ENCODE data around the gene ADGRD2. TPM values are rescaled to one million over a fixed set of nuclear protein-coding genes. Genes with fewer than 3 reads are reported as not detected.

The ADGRD2 gene
- total RNA-seq, 3 donors from 2014 or later (not counting 1 experiment from before 2014, with no cell fraction given), result not detected

DNA sequence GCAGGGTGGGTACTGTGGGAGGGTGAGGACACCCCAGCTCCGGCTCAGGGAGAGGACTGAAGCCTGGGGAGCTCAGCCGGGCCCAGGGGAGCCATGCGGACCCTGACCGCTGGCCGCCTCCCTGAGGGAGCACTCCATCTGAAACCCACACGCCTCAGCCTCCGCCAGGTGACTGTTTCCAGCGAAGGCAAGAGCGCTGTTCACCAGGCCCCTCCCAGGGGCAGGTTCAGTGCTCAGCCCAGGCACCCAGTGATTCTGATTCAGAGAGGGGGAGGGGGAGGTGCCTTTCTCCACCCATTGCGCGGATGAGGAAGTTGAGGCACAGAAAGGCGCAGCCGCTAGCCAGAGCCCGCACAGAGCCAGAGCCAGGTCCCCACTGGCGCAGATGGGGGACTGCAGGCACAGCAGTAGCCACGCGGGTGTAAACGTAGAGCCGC, 27.0 kb downstream of the ADGRD2 start:
- H3K27me3 Mint-ChIP-seq (ENCODE audit: low read depth in 2 of 2), result peaks cover 7 to 15% of the 10 kb centered on the region in 2 donors
- intact Hi-C loops (cut with micrococcal nuclease), result no loop called here

DNA sequence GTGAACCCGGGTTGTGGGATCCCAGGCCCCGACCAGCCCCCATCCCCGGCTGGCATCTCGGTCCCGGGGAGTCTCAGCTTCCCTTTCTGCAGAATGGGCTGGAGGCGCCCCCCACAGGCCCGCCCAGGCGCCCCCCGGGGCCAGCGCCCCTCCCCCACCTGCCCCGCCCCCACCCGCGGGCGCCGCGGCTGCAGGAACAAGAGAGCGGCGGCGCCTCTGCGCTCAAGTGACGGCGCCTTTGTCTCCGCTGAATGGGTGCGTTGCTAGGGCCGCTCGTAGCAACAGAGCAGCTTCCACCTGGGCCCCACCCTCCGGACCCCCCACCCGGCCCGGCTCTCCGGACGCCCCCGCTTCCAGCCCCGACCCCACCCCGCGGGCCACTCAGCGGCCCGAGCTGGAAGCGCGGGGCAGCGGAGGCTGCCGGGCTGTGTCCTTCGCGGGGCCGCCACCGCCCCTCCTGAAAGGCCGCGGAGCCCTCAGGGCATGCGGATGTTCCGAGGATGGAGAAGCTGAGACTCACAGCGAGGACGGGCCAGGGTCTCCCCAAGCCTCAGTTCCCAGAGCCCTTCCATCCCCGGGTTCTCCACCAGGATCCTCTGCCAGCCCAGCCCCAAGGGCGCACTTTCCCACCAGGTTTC, 27.5 kb downstream of the ADGRD2 start:
- Mint-ChIP-seq H3K27me3 (ENCODE audit: low read depth in 2 of 2) (peaks cover 7 to 14% of the 10 kb centered on the region in 2 donors), H3K27ac (no peak overlapping the region), H3K4me3 (no peak overlapping the region), H3K4me1 (peaks cover 0 to 6% of the 10 kb centered on the region in 2 donors), H3K36me3 (no peaks in the 10 kb centered on the region), H3K9me3 (no peaks in the 10 kb centered on the region)
- Histone ChIP-seq H3K9me3 (ENCODE audit: control insufficient read depth, insufficient read depth, low read length) (no peaks in the 10 kb centered on the region), H3K4me1 (ENCODE audit: control insufficient read depth, insufficient read depth, low read length) (peaks cover 5% of the 10 kb centered on the region), H3K4me3 (ENCODE audit: low read length) (no peak overlapping the region), H3K36me3 (ENCODE audit: control insufficient read depth, insufficient read depth, low read length) (no peaks in the 10 kb centered on the region), H3K27ac (ENCODE audit: low read length) (no peak overlapping the region), H3K27me3 (ENCODE audit: control insufficient read depth, insufficient read depth, low read length) (peaks cover 8% of the 10 kb centered on the region)
- intact Hi-C loops (cut with micrococcal nuclease), result no loop called here
- 23% methylated on average over 47 of the region's 53 CpGs for WGBS (ENCODE audit: insufficient coverage)
- ATAC-seq, result no peak
- TF ChIP-seq, protein P1, sequence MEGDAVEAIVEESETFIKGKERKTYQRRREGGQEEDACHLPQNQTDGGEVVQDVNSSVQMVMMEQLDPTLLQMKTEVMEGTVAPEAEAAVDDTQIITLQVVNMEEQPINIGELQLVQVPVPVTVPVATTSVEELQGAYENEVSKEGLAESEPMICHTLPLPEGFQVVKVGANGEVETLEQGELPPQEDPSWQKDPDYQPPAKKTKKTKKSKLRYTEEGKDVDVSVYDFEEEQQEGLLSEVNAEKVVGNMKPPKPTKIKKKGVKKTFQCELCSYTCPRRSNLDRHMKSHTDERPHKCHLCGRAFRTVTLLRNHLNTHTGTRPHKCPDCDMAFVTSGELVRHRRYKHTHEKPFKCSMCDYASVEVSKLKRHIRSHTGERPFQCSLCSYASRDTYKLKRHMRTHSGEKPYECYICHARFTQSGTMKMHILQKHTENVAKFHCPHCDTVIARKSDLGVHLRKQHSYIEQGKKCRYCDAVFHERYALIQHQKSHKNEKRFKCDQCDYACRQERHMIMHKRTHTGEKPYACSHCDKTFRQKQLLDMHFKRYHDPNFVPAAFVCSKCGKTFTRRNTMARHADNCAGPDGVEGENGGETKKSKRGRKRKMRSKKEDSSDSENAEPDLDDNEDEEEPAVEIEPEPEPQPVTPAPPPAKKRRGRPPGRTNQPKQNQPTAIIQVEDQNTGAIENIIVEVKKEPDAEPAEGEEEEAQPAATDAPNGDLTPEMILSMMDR (IDR thresholded peaks at IDR 0.05), result no peak
- DNase-seq, result no peak

More for the DNA sequence above, 27.0 kb downstream of the ADGRD2 start:
- Mint-ChIP-seq H3K4me3 (no peak overlapping the region), H3K27ac (no peak overlapping the region), H3K36me3 (no peaks in the 10 kb centered on the region), H3K9me3 (no peaks in the 10 kb centered on the region), H3K4me1 (peaks cover 0 to 6% of the 10 kb centered on the region in 2 donors)
- Histone ChIP-seq H3K27ac (ENCODE audit: low read length) (no peak overlapping the region), H3K36me3 (ENCODE audit: control insufficient read depth, insufficient read depth, low read length) (no peaks in the 10 kb centered on the region), H3K4me3 (ENCODE audit: low read length) (no peak overlapping the region), H3K4me1 (ENCODE audit: control insufficient read depth, insufficient read depth, low read length) (peaks cover 5% of the 10 kb centered on the region), H3K27me3 (ENCODE audit: control insufficient read depth, insufficient read depth, low read length) (peaks cover 8% of the 10 kb centered on the region), H3K9me3 (ENCODE audit: control insufficient read depth, insufficient read depth, low read length) (no peaks in the 10 kb centered on the region)
- WGBS (ENCODE audit: insufficient coverage), result 43% methylated on average over 19 of the region's 19 CpGs
- TF ChIP-seq, protein P1 (IDR thresholded peaks at IDR 0.05), result no peak
- no peak for DNase-seq
- no peak for ATAC-seq

- H3K4me3 Mint-ChIP-seq, result no peak overlapping the region
Measured at GRCh38 chr9:124478354-124478753, 28.1 kb downstream of the ADGRD2 start.

More at GRCh38 chr9:124478354-124478753, 28.1 kb downstream of the ADGRD2 start:
- Histone ChIP-seq H3K4me3 (ENCODE audit: low read length) (no peak overlapping the region), H3K9me3 (ENCODE audit: control insufficient read depth, insufficient read depth, low read length) (no peaks in the 10 kb centered on the region), H3K36me3 (ENCODE audit: control insufficient read depth, insufficient read depth, low read length) (no peaks in the 10 kb centered on the region), H3K27me3 (ENCODE audit: control insufficient read depth, insufficient read depth, low read length) (peaks cover 8% of the 10 kb centered on the region), H3K27ac (ENCODE audit: low read length) (no peak overlapping the region), H3K4me1 (ENCODE audit: control insufficient read depth, insufficient read depth, low read length) (peaks cover 5% of the 10 kb centered on the region)
- intact Hi-C loops (cut with micrococcal nuclease), result no loop called here
- 91% methylated on average over 12 of the region's 12 CpGs for WGBS (ENCODE audit: insufficient coverage)
- ATAC-seq (no peak), DNase-seq (no peak)
- Mint-ChIP-seq H3K4me1 (peaks cover 0 to 6% of the 10 kb centered on the region in 2 donors), H3K9me3 (no peaks in the 10 kb centered on the region), H3K36me3 (no peaks in the 10 kb centered on the region), H3K27me3 (ENCODE audit: low read depth in 2 of 2) (peaks cover 7 to 14% of the 10 kb centered on the region in 2 donors), H3K27ac (no peak overlapping the region)
- TF ChIP-seq, protein P1 (IDR thresholded peaks at IDR 0.05), result no peak
